ENCODE measurements around the gene PHC2. TPM values are rescaled to one million over a fixed set of nuclear protein-coding genes. Genes with fewer than 3 reads are reported as not detected.
"Not testable (repeated sequence)": the region's sequence is repeated elsewhere in the genome, so short reads cannot be mapped to it uniquely, and the experiment has no call there.

Gene PHC2
- total RNA-seq, 2 experiments from 2014 or later: 37.7 to 39.5 TPM

- Histone ChIP-seq H3K4me1 (ENCODE audit: insufficient read depth, low read length) (peaks cover under 1% of the 10 kb centered on the region), H3K9me3 (ENCODE audit: control insufficient read depth in 1 of 2, insufficient read depth in 1 of 2, low read length in 2 of 2) (no peaks in the 10 kb centered on the region), H3K4me3 (ENCODE audit: low read length) (no peak overlapping the region), H3K27ac (ENCODE audit: low read depth in 1 of 2, low read length in 2 of 2) (no peak overlapping the region), H3K27me3 (ENCODE audit: control insufficient read depth in 1 of 2, insufficient read depth in 2 of 2, low read length in 2 of 2) (peaks cover 7 to 15% of the 10 kb centered on the region in 2 experiments), H3K36me3 (ENCODE audit: insufficient read depth, low read length) (no peaks in the 10 kb centered on the region)
- CTCF ChIA-PET: no interaction called here
- Mint-ChIP-seq H3K36me3 (ENCODE audit: low read depth) (no peaks in the 10 kb centered on the region), H3K4me1 (ENCODE audit: low read depth) (peaks cover 3% of the 10 kb centered on the region), H3K27ac (no peak overlapping the region), H3K27me3 (peaks cover 11% of the 10 kb centered on the region), H3K4me3 (no peak overlapping the region), H3K9me3 (no peaks in the 10 kb centered on the region)
- POLR2A ChIA-PET: no interaction called here
- no peak for TF ChIP-seq CTCF (IDR thresholded peaks at IDR 0.05)
- ATAC-seq (ENCODE audit: poor library complexity): no peak
- no peak for DNase-seq
- intact Hi-C loops (cut with DNase I, micrococcal nuclease): no loop called here
Observed at GRCh38 chr1:33310702-33311101, 120.2 kb downstream of the PHC2 start.

- ATAC-seq (ENCODE audit: poor library complexity); H3K4me1 Mint-ChIP-seq (ENCODE audit: low read depth); POLR2A ChIA-PET; H3K4me3 Mint-ChIP-seq; H3K9me3 ChIP-seq (ENCODE audit: control insufficient read depth in 1 of 2, insufficient read depth in 1 of 2, low read length in 2 of 2); CTCF ChIA-PET; H3K27ac ChIP-seq (ENCODE audit: low read depth in 1 of 2, low read length in 2 of 2); intact Hi-C loops (cut with DNase I, micrococcal nuclease); H3K4me1 ChIP-seq (ENCODE audit: insufficient read depth, low read length); H3K9me3 Mint-ChIP-seq; H3K36me3 ChIP-seq (ENCODE audit: insufficient read depth, low read length); H3K27ac Mint-ChIP-seq; H3K36me3 Mint-ChIP-seq (ENCODE audit: low read depth); DNase-seq; H3K4me3 ChIP-seq (ENCODE audit: low read length): not testable (repeated sequence)
- peaks cover 7 to 15% of the 10 kb centered on the region in 2 experiments for H3K27me3 ChIP-seq (ENCODE audit: control insufficient read depth in 1 of 2, insufficient read depth in 2 of 2, low read length in 2 of 2)
- peaks cover 14% of the 10 kb centered on the region for H3K27me3 Mint-ChIP-seq
Observed at GRCh38 chr1:33309351-33309750, 121.5 kb downstream of the PHC2 start.

- Histone ChIP-seq H3K27me3 (ENCODE audit: control insufficient read depth in 1 of 2, insufficient read depth in 2 of 2, low read length in 2 of 2) (peaks cover 7 to 15% of the 10 kb centered on the region in 2 experiments), H3K4me1 (ENCODE audit: insufficient read depth, low read length) (peaks cover 10% of the 10 kb centered on the region), H3K27ac (ENCODE audit: low read depth in 1 of 2, low read length in 2 of 2) (no peak overlapping the region), H3K9me3 (ENCODE audit: control insufficient read depth in 1 of 2, insufficient read depth in 1 of 2, low read length in 2 of 2) (no peaks in the 10 kb centered on the region), H3K4me3 (ENCODE audit: low read length) (no peak overlapping the region), H3K36me3 (ENCODE audit: insufficient read depth, low read length) (no peaks in the 10 kb centered on the region)
- no peaks in the 10 kb centered on the region for H3K9me3 Mint-ChIP-seq
- H3K27me3 Mint-ChIP-seq: peaks cover 14% of the 10 kb centered on the region
- no peak overlapping the region for H3K4me3 Mint-ChIP-seq
- TF ChIP-seq CTCF (IDR thresholded peaks at IDR 0.05): no peak
- ATAC-seq (ENCODE audit: poor library complexity) (no peak), DNase-seq (no peak)
- peaks cover 10% of the 10 kb centered on the region for H3K4me1 Mint-ChIP-seq (ENCODE audit: low read depth)
- CTCF ChIA-PET: no interaction called here
- intact Hi-C loops (cut with DNase I, micrococcal nuclease): no loop called here
- no peaks in the 10 kb centered on the region for H3K36me3 Mint-ChIP-seq (ENCODE audit: low read depth)
- POLR2A ChIA-PET: no interaction called here
- H3K27ac Mint-ChIP-seq: no peak overlapping the region
Observed at GRCh38 chr1:33307494-33307864, 123.4 kb downstream of the PHC2 start.

GRCh38 chr1:33306653-33307493 is 124.0 kb downstream of the PHC2 start:
- Histone ChIP-seq H3K4me3 (ENCODE audit: low read length) (no peak overlapping the region), H3K4me1 (ENCODE audit: insufficient read depth, low read length) (peaks cover 16% of the 10 kb centered on the region), H3K9me3 (ENCODE audit: control insufficient read depth in 1 of 2, insufficient read depth in 1 of 2, low read length in 2 of 2) (no peaks in the 10 kb centered on the region), H3K36me3 (ENCODE audit: insufficient read depth, low read length) (no peaks in the 10 kb centered on the region), H3K27ac (ENCODE audit: low read depth in 1 of 2, low read length in 2 of 2) (no peak overlapping the region), H3K27me3 (ENCODE audit: control insufficient read depth in 1 of 2, insufficient read depth in 2 of 2, low read length in 2 of 2) (peaks cover 7 to 15% of the 10 kb centered on the region in 2 experiments)
- CTCF ChIA-PET: no interaction called here
- H3K4me1 Mint-ChIP-seq (ENCODE audit: low read depth): peaks cover 16% of the 10 kb centered on the region
- no peaks in the 10 kb centered on the region for H3K36me3 Mint-ChIP-seq (ENCODE audit: low read depth)
- no peak overlapping the region for H3K27ac Mint-ChIP-seq
- DNase-seq: peak in 2 of 14 experiments; percentile 40 to 41
- POLR2A ChIA-PET: no interaction called here
- peak; percentile 32 for ATAC-seq (ENCODE audit: poor library complexity)
- H3K4me3 Mint-ChIP-seq: no peak overlapping the region
- H3K9me3 Mint-ChIP-seq: no peaks in the 10 kb centered on the region
- H3K27me3 Mint-ChIP-seq: peaks cover 14% of the 10 kb centered on the region
- intact Hi-C loops (cut with DNase I, micrococcal nuclease): no loop called here
- TF ChIP-seq CTCF (IDR thresholded peaks at IDR 0.05): no peak

Measured in CD4-positive, alpha-beta T cell (primary cell).